Heart left ventricle (tissue), 16 donors: ENCODE results near the gene DIP2C. TPM values are rescaled to one million over a fixed set of nuclear protein-coding genes. Genes with fewer than 3 reads are reported as not detected.

Source experiments
- ATAC-seq, 4 donors: fragments of 200-7000 bp; cut with Tn5 transposase; one replicate each; pipeline ENCODE4 v1.9.1; 2020 to 2022; ENCODE audit warnings: moderate library complexity in 4 of 4, mild to moderate bottlenecking in 3 of 4, moderate number of reproducible peaks in 1 of 4
- DNase-seq, 5 donors: peaks; one replicate each; pipeline ENCODE4 v3.0.0-alpha.2; 2020
- H3K27ac ChIP-seq, 12 donors: fragments of 200-600 bp; sonication (generic) in 4 of 12; one replicate each; pipeline versions ENCODE4 v1.5.0 to v1.8.0; 2016 to 2022; ENCODE audit warnings: mild to moderate bottlenecking in 2 of 12
- H3K27me3 ChIP-seq, 9 donors: fragments of 200-600 bp; sonication (generic) in 2 of 9; one replicate each; pipeline versions ENCODE4 v1.5.1 to v1.8.0; 2016 to 2022; ENCODE audit warnings: mild to moderate bottlenecking in 3 of 9
- H3K36me3 ChIP-seq, 9 donors: fragments of 200-600 bp; sonication (generic) in 2 of 9; one replicate each; pipeline versions ENCODE4 v1.5.0 to v1.8.0; 2018 to 2022; ENCODE audit warnings: mild to moderate bottlenecking in 2 of 9
- H3K4me1 ChIP-seq, 12 donors: fragments of 200-600 bp; sonication (generic) in 4 of 12; one replicate each; pipeline versions ENCODE4 v1.5.0 to v1.8.0; 2016 to 2022; ENCODE audit warnings: mild to moderate bottlenecking in 3 of 12
- H3K4me3 ChIP-seq, 12 donors: fragments of 200-600 bp; sonication (generic) in 4 of 12; one replicate each; pipeline versions ENCODE4 v1.5.0 to v1.8.0; 2017 to 2022; ENCODE audit warnings: mild to moderate bottlenecking in 9 of 12, moderate library complexity in 4 of 12
- H3K9me3 ChIP-seq, 12 donors: fragments of 200-600 bp; sonication (generic) in 4 of 12; one replicate each; pipeline versions ENCODE4 v1.5.0 to v1.8.0; 2016 to 2022; ENCODE audit warnings: mild to moderate bottlenecking in 1 of 12
- POLR2A ChIP-seq, 2 donors: fragments of 450-650 bp; IDR thresholded peaks; one replicate each; pipeline ENCODE4 v1.6.1; 2017; ENCODE audit warnings: antibody characterized with exemption in 2 of 2, mild to moderate bottlenecking in 2 of 2, moderate library complexity in 2 of 2
- WGBS, 4 donors: extraction: QIAGEN DNeasy Blood & Tissue Kit in 2 of 4; methylation state at CpG; one replicate each; pipeline versions ENCODE4 v1.1.5 to v1.1.7; 2013 to 2018; 5-methylcytosine and 5-hydroxymethylcytosine counted together
- intact Hi-C, 10 donors: fragments of 100-400 bp; cut with DNase I; formaldehyde crosslinking; loops; one replicate each; pipeline versions ENCODE4 v1.11.1 to v1.14.2; 2022
- polyA plus RNA-seq, 2 donors: library from polyadenylated mRNA; stranded (reverse); fragments of 200-250 nt; gene quantifications; one replicate each; pipeline ENCODE4 v1.2.3, GENCODE V29; 2013
- total RNA-seq, 9 donors: library from RNA; depleted of rRNA in 2 of 9; stranded (reverse); fragments of >200 nt in 2 of 9; fragmentation: NEBNext Ultra II Directional in 3 of 9; extraction: Animal tissue kit (Norgen Biotek cat#: 25700) in 3 of 9; gene quantifications; one replicate each; pipeline versions ENCODE4 v1.1.0 to v1.2.4, GENCODE V29; 2016 to 2023
- TF ChIP-seq, protein P1 (sequence below), 12 donors: fragments of 200-600 bp; sonication (generic) in 4 of 12; IDR thresholded peaks; one replicate each; pipeline versions ENCODE4 v1.5.0 to v1.8.0; 2018 to 2022; ENCODE audit warnings: antibody characterized with exemption in 12 of 12, mild to moderate bottlenecking in 5 of 12
- donor health status: ischemic (EF 13 %, LVEDD 7.1; RV severe dilation, severe dysfunction).
- donor health status: healthy with polysubstance abuse.
- donor health status: DM: no; HTN: yes; CAD: no.
- donor health status: DM: no; HTN: no; CAD: no.
- donor health status: ischemic (EF 25% LVEDD 6.9; RV normal size, moderate dysfunction).
- donor health status: ischemic (EF 25% LVEDD 5.7; RV mildly dilated, moderate dysfunction).
- donor health status: healthy.
- donor health status: DM: yes; HTN: yes; CAD: no.
- donor health status: ischemic (EF 35%, LVEDD 5.7; RV mildly dilated, moderate dysfunction).
- donor health status: nonischemic (EF 11% LVEDD 7.7; RV severe dilation, severe dysfunction).
- donor health status: DM: yes; HTN: yes; CAD: no.
- donor health status: PGD.
- donor health status: ischemic (EF 29% LVEDD 5.4; RV normal size, mild dysfunction).
- donor health status: nonischemic (EF 23%, LVEDD 6.1; RV moderate dilation, normal function).

The DIP2C gene
- total and polyA plus RNA-seq, 11 donors, result 7.4 to 43.1 (median 28.5) TPM

DNA sequence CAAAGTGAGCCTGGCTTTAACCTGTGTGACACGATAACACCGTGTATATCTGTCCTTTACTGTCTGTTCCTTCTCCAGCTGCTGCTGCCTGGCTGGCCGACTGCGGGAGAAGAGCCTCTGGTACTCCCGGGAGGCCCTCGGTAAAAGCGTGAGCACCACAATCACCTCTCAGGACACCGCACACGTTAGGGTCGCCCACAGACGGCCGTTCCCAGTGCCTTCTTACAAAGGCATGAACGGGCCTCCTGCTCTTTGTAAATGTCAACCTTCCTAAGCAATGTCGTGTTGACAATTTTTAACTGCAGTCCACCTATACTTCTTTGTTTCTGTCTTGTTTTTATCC is 177.6 kb downstream of the DIP2C start:
- Histone ChIP-seq H3K4me1 (peaks cover 0 to 54% (median 24%) of the 10 kb centered on the region in 12 donors), H3K9me3 (no peaks in the 10 kb centered on the region), H3K36me3 (peaks cover 0 to 4% (median 0%) of the 10 kb centered on the region in 9 donors), H3K4me3 (peak overlapping the region in 1 of 12 donors; percentile 13), H3K27me3 (no peaks in the 10 kb centered on the region), H3K27ac (peak overlapping the region in 5 of 12 donors; percentile 51 to 86 (median 56))
- ATAC-seq (peak in 3 of 4 donors; percentile 4 to 8 (median 6)), DNase-seq (peak in 1 of 5 donors; percentile 29)
- TF ChIP-seq, protein P1, sequence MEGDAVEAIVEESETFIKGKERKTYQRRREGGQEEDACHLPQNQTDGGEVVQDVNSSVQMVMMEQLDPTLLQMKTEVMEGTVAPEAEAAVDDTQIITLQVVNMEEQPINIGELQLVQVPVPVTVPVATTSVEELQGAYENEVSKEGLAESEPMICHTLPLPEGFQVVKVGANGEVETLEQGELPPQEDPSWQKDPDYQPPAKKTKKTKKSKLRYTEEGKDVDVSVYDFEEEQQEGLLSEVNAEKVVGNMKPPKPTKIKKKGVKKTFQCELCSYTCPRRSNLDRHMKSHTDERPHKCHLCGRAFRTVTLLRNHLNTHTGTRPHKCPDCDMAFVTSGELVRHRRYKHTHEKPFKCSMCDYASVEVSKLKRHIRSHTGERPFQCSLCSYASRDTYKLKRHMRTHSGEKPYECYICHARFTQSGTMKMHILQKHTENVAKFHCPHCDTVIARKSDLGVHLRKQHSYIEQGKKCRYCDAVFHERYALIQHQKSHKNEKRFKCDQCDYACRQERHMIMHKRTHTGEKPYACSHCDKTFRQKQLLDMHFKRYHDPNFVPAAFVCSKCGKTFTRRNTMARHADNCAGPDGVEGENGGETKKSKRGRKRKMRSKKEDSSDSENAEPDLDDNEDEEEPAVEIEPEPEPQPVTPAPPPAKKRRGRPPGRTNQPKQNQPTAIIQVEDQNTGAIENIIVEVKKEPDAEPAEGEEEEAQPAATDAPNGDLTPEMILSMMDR (IDR thresholded peaks at IDR 0.05), result no peak
- no peak for TF ChIP-seq POLR2A (IDR thresholded peaks at IDR 0.05)
- intact Hi-C loops, result loop anchor here in 9 of 10 donors (1.0 to 10.0 kb wide), 12 partner anchors 21 to 420 kb away; partner anchors contain the start of genes DIP2C (in 8 of the 9) and LARP4B (in 1 of the 9)
- 46 to 62% (median 53%) methylated on average over 14 of the region's 14 CpGs for WGBS, 4 donors

DNA sequence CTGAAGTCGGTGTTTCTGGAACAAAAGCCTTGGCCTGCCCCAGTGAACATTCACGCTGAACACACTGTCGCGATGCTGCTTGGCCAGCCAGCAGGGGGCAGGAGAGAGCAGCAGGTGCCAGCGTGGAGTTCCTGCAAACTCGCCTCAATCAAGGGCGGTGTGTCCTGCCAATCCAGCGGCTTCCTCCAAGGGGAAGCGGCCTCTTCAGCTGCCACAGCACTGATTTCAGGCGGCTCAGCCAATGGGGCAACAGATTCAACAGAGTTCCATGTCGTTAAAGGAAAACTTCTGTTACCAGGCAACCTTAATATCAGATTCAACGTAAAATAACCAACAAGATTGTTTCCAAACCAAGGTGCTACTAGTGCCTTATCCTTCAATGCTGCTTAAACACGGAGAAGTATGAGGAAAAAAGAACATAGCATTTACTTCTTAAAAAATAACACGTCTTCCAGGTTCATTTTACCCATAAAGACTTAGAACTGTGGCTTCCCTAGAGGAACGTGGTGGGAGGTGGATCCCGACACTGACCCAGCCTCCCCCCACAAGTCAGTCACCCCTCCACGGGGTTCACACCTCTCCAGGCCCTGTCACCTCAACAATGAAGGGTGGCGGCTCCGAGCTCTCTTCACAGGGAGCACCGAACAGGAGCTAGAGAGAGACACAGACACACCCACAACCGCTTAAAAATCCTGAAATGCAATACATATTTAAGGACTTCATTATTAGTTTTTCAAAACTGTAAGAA is 178.2 kb downstream of the DIP2C start:
- peak; percentile 91 to 94 (median 92) for ATAC-seq
- peak overlapping the region in 9 of 12 donors; percentile 4 to 86 (median 54) for H3K27ac ChIP-seq

DNA sequence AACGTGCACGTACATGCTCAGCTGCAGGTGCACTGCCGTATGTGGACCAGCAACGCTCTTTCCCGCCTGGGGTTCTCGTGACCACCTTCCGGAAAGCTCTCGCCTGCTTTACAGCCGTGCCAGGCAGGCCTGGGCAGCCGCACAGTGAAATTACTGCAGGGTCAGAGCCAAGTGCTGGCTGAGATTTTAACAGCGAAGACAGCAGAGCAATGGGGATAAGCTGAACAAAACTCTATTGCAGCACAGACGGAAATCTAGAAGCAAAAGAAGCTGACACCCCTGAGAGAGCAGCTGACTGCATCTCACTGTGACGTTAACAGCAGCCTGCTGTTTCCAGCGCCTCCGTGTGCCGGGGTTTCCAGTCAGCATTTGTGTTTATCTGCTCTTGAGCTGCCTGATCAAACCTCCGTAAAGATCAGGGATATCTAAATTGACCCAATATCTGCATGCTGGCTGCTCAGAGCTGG is 179.0 kb downstream of the DIP2C start:
- Histone ChIP-seq H3K27me3 (no peaks in the 10 kb centered on the region), H3K36me3 (peaks cover 0 to 5% (median 0%) of the 10 kb centered on the region in 9 donors), H3K4me1 (peaks cover 0 to 48% (median 22%) of the 10 kb centered on the region in 12 donors), H3K27ac (peak overlapping the region in 9 of 12 donors; percentile 2 to 86 (median 39)), H3K9me3 (no peaks in the 10 kb centered on the region), H3K4me3 (peak overlapping the region in 1 of 12 donors; percentile 31)
- TF ChIP-seq POLR2A (IDR thresholded peaks at IDR 0.05), result no peak
- TF ChIP-seq, protein P1 (IDR thresholded peaks at IDR 0.05), result no peak
- DNase-seq (peak in 2 of 5 donors; percentile 54 to 64), ATAC-seq (peak; percentile 36 to 59 (median 53))
- 46 to 64% (median 58%) methylated on average over 14 to 17 of the region's 17 CpGs for WGBS, 4 donors
- intact Hi-C loops, result loop anchor here in 9 of 10 donors (2.0 to 10.0 kb wide), 10 partner anchors 20 to 422 kb away; partner anchors contain the start of genes DIP2C (in 8 of the 9) and LARP4B (in 1 of the 9)

More for the DNA sequence above, 178.2 kb downstream of the DIP2C start:
- no peak for TF ChIP-seq POLR2A (IDR thresholded peaks at IDR 0.05)
- TF ChIP-seq, protein P1 (IDR thresholded peaks at IDR 0.05), result peak in 11 of 12 donors; percentile 93 to 99 (median 97)
- H3K4me1 ChIP-seq, result peaks cover 0 to 54% (median 24%) of the 10 kb centered on the region in 12 donors
- peaks cover 0 to 5% (median 0%) of the 10 kb centered on the region in 9 donors for H3K36me3 ChIP-seq
- peak overlapping the region in 2 of 12 donors; percentile 0 to 31 for H3K4me3 ChIP-seq
- H3K27me3 ChIP-seq, result no peaks in the 10 kb centered on the region
- no peaks in the 10 kb centered on the region for H3K9me3 ChIP-seq
- intact Hi-C loops, result loop anchor here in 9 of 10 donors (1.0 to 10.0 kb wide), 12 partner anchors 20 to 421 kb away; partner anchors contain the start of genes DIP2C (in 8 of the 9) and LARP4B (in 1 of the 9)
- DNase-seq, result peak; percentile 91 to 96 (median 95)
- WGBS, 4 donors, result 21 to 30% (median 25%) methylated on average over 21 of the region's 21 CpGs
